Measurements from ENCODE around the gene NRXN3. TPM values are rescaled to one million over a fixed set of nuclear protein-coding genes. Genes with fewer than 3 reads are reported as not detected.
A peak's percentile ranks its signal among the peaks of the same experiment; 100 is the strongest.

The NRXN3 gene
- total and polyA plus RNA-seq, 2 of the 13 experiments (the other 11 are each of a cell fraction or from before 2014, with no cell fraction given): 0.03 TPM; not detected in 1

DNA sequence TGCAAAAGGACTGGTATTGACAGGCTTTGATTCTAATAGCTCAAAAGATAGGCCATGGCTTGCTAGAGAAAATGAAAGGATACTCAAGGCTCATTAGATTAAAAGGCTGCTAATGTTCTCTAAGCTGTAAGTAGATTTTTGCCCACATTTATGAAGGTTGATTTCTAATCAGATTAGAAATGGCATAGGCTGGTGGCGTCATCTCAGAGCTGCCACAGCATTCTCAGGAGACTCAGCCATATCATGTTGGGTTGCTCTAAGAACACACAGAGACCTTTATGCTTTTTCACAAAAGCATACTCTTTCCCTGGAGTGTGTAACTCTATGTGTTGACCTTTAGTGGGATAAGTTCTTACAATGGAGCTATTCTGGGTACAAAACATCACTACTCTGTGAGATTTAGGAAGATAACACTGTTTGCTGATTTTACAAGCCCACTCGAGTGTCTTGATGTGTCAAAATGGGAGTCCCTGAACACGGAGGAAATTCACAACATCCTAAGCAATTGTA lies 576.0 kb downstream of the NRXN3 start:
- Histone ChIP-seq H3K9me3 (ENCODE audit: low read length) (no peaks in the 10 kb centered on the region), H3K27ac (ENCODE audit: extremely low read length, insufficient read depth, low read length) (no peak overlapping the region), H3K27me3 (ENCODE audit: control insufficient read depth in 1 of 2, insufficient read depth in 2 of 2, low read length in 2 of 2) (no peaks in the 10 kb centered on the region), H4K20me1 (ENCODE audit: insufficient read depth, low read length) (no peaks in the 10 kb centered on the region), H3K4me1 (ENCODE audit: insufficient read depth, low read length) (no peaks in the 10 kb centered on the region), H3K9ac (ENCODE audit: insufficient read depth, low read depth, low read length) (no peak overlapping the region), H3K79me2 (ENCODE audit: insufficient read depth, low read length) (no peaks in the 10 kb centered on the region), H3K4me3 (replicated peaks in 1 of 3; ENCODE audit: insufficient read depth in 1 of 3, low read depth in 2 of 3, low read length in 3 of 3) (no peak overlapping the region), H3K36me3 (replicated peaks in 1 of 2; ENCODE audit: control insufficient read depth in 1 of 2, insufficient read depth in 2 of 2, low read length in 2 of 2) (no peaks in the 10 kb centered on the region), H2AFZ (ENCODE audit: low read length) (no peak overlapping the region), H3K4me2 (ENCODE audit: low read depth, low read length) (no peak overlapping the region)
- CTCF ChIA-PET (ENCODE audit: low intra/inter-chr PET ratio, low total read pairs): no interaction called here
- intact Hi-C loops (cut with micrococcal nuclease; ENCODE audit: unreplicated experiment): no loop called here
- TF ChIP-seq ESRRA (CRISPR knock-in tag; IDR thresholded peaks at IDR 0.05; ENCODE audit: low read depth) (no peak), ZNF383 (CRISPR knock-in tag; IDR thresholded peaks at IDR 0.05; ENCODE audit: borderline replicate concordance) (no peak), ZMYM4 (CRISPR knock-in tag; IDR thresholded peaks at IDR 0.05) (no peak), ZFP62 (CRISPR knock-in tag; IDR thresholded peaks at IDR 0.05) (no peak), ZNF83 (CRISPR knock-in tag; IDR thresholded peaks at IDR 0.05; ENCODE audit: borderline replicate concordance) (no peak)
- BruUV-seq (replicated peaks): no TSS peak
- FAIRE-seq: no peak
- ATAC-seq: no peak
- DNase-seq (ENCODE audit: low spot score): no peak
- WGBS (ENCODE audit: low lambda C conversion rate): 0% methylated on average over 3 of the region's 3 CpGs
- in situ Hi-C loops (cut with HindIII; ENCODE audit: extremely low pct_ligation_motif_present, low pct_unique_long_range_greater_than_20kb): no loop called here
- POLR2A ChIA-PET: no interaction called here

DNA sequence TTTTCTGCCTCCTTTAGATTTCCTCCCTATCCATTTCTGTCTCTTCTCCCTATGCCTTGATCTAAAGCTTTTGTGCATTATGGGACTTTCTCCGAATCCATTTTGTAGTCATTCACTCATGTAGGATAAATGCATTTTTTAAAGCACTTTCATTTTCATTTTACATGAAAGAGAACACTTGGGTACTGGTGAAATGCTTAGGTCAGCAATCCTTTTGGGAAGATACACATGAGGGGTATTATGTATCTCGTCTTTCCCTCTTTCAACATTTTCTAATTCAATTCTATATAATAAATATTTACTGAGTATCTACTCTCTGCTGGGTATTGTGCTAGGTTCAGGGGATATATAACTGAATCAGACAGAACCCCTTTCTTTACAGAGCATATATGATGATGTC lies 577.6 kb downstream of the NRXN3 start:
- CTCF ChIA-PET (ENCODE audit: low intra/inter-chr PET ratio, low total read pairs): no interaction called here
- no TSS peak for BruUV-seq (replicated peaks)
- WGBS (ENCODE audit: low lambda C conversion rate): 2% methylated on average over 2 of the region's 2 CpGs
- TF ChIP-seq PAWR (CRISPR knock-in tag; IDR thresholded peaks at IDR 0.05; ENCODE audit: borderline replicate concordance) (no peak), HMGA1 (CRISPR knock-in tag; conservative IDR thresholded peaks at IDR 0.05) (no peak), MAFF (IDR thresholded peaks at IDR 0.05; ENCODE audit: low read depth, low read length) (peak; percentile 95), SNAI1 (CRISPR knock-in tag; IDR thresholded peaks at IDR 0.05; ENCODE audit: borderline replicate concordance) (no peak), RFXAP (CRISPR knock-in tag; IDR thresholded peaks at IDR 0.05; ENCODE audit: borderline replicate concordance) (no peak), ZNF550 (CRISPR knock-in tag; IDR thresholded peaks at IDR 0.05; ENCODE audit: borderline replicate concordance) (no peak), CENPX (CRISPR knock-in tag; IDR thresholded peaks at IDR 0.05) (no peak), ZNF512 (CRISPR knock-in tag; IDR thresholded peaks at IDR 0.05) (no peak), TCF7L2 (IDR thresholded peaks at IDR 0.05; ENCODE audit: low read depth, low read length) (no peak), ZFP36 (IDR thresholded peaks at IDR 0.05; ENCODE audit: borderline replicate concordance, low read depth, low read length, partially characterized antibody) (no peak), MAFK (conservative IDR thresholded peaks at IDR 0.05 in 1 of 2, IDR thresholded peaks at IDR 0.05 in 1 of 2; ENCODE audit: low read length in 2 of 2) (peak; percentile 87 to 97)
- TF ChIP-seq, protein P1, sequence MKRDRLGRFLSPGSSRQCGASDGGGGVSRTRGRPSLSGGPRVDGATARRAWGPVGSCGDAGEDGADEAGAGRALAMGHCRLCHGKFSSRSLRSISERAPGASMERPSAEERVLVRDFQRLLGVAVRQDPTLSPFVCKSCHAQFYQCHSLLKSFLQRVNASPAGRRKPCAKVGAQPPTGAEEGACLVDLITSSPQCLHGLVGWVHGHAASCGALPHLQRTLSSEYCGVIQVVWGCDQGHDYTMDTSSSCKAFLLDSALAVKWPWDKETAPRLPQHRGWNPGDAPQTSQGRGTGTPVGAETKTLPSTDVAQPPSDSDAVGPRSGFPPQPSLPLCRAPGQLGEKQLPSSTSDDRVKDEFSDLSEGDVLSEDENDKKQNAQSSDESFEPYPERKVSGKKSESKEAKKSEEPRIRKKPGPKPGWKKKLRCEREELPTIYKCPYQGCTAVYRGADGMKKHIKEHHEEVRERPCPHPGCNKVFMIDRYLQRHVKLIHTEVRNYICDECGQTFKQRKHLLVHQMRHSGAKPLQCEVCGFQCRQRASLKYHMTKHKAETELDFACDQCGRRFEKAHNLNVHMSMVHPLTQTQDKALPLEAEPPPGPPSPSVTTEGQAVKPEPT (CRISPR knock-in tag; IDR thresholded peaks at IDR 0.05; ENCODE audit: low read depth): no peak

More for the DNA sequence above, 577.6 kb downstream of the NRXN3 start:
- ATAC-seq: no peak
- Histone ChIP-seq H4K20me1 (ENCODE audit: insufficient read depth, low read length) (no peaks in the 10 kb centered on the region), H3K36me3 (replicated peaks in 1 of 2; ENCODE audit: control insufficient read depth in 1 of 2, insufficient read depth in 2 of 2, low read length in 2 of 2) (no peaks in the 10 kb centered on the region), H3K27ac (ENCODE audit: extremely low read length, insufficient read depth, low read length) (no peak overlapping the region), H3K4me1 (ENCODE audit: insufficient read depth, low read length) (no peaks in the 10 kb centered on the region), H3K27me3 (ENCODE audit: control insufficient read depth in 1 of 2, insufficient read depth in 2 of 2, low read length in 2 of 2) (no peaks in the 10 kb centered on the region), H2AFZ (ENCODE audit: low read length) (no peak overlapping the region), H3K4me2 (ENCODE audit: low read depth, low read length) (no peak overlapping the region), H3K79me2 (ENCODE audit: insufficient read depth, low read length) (no peaks in the 10 kb centered on the region), H3K9ac (ENCODE audit: insufficient read depth, low read depth, low read length) (no peak overlapping the region), H3K4me3 (replicated peaks in 1 of 3; ENCODE audit: insufficient read depth in 1 of 3, low read depth in 2 of 3, low read length in 3 of 3) (no peak overlapping the region), H3K9me3 (ENCODE audit: low read length) (no peaks in the 10 kb centered on the region)
- intact Hi-C loops (cut with micrococcal nuclease; ENCODE audit: unreplicated experiment) (no loop called here), in situ Hi-C loops (cut with HindIII; ENCODE audit: extremely low pct_ligation_motif_present, low pct_unique_long_range_greater_than_20kb) (no loop called here)
- no peak for DNase-seq (ENCODE audit: low spot score)
- POLR2A ChIA-PET: no interaction called here
- no peak for FAIRE-seq

Measured in HepG2 (cell line).